ENCODE results near the gene PLPP4. TPM values are rescaled to one million over a fixed set of nuclear protein-coding genes. Genes with fewer than 3 reads are reported as not detected.

PLPP4 gene
- polyA plus RNA-seq, 1 donor from 2014 or later, result 4.4 TPM

DNA sequence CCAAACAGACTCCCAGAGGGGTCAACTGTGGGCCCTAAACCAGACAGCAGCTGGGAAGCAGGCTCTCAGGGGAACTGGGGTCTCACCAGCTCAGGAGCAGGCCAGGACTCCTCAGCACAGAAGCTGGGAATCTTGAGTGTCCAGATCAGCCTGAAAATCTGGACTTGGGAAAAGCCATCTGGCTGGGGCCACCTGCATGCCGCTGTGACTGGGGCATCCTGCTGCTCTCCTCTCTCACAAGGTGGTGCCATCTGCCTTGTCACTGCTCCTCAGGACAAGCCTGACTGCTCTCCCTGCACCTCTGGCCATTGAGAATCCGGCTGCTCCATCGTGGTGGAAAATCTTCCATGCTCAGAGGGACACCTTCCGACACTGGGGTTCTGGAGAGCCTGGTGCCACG is 141.4 kb downstream of the PLPP4 start:
- Histone ChIP-seq H3K9me2 (ENCODE audit: insufficient read depth, low read length) (no peaks in the 10 kb centered on the region), H3K79me2 (replicated peaks; ENCODE audit: insufficient read depth, low read length) (no peaks in the 10 kb centered on the region), H3K4me3 (ENCODE audit: low read length) (no peak overlapping the region), H3K36me3 (ENCODE audit: insufficient read depth, low read length) (no peaks in the 10 kb centered on the region), H3K9ac (ENCODE audit: low read length) (no peak overlapping the region), H3F3A (ENCODE audit: insufficient read depth, low read length, poor library complexity, severe bottlenecking) (no peaks in the 10 kb centered on the region), H4K20me1 (ENCODE audit: insufficient read depth) (no peaks in the 10 kb centered on the region), H3K4me2 (ENCODE audit: low read length) (no peak overlapping the region), H2AFZ (ENCODE audit: low read depth, low read length) (no peak overlapping the region), H3K27ac (ENCODE audit: low read length) (no peak overlapping the region), H3K9me3 (ENCODE audit: low read length) (no peaks in the 10 kb centered on the region), H3K27me3 (ENCODE audit: insufficient read depth, low read depth, low read length) (no peaks in the 10 kb centered on the region)
- TF ChIP-seq TAF1 (IDR thresholded peaks at IDR 0.05; ENCODE audit: low read depth) (no peak), RAD21 (conservative IDR thresholded peaks at IDR 0.05) (no peak), EP300 (conservative IDR thresholded peaks at IDR 0.05; ENCODE audit: poor library complexity, severe bottlenecking) (no peak), SMC3 (conservative IDR thresholded peaks at IDR 0.05; ENCODE audit: poor library complexity) (no peak), EZH2 (IDR thresholded peaks at IDR 0.05; ENCODE audit: borderline replicate concordance, insufficient read depth, low read length, poor library complexity, severe bottlenecking) (no peak)
- TF ChIP-seq, protein P1, sequence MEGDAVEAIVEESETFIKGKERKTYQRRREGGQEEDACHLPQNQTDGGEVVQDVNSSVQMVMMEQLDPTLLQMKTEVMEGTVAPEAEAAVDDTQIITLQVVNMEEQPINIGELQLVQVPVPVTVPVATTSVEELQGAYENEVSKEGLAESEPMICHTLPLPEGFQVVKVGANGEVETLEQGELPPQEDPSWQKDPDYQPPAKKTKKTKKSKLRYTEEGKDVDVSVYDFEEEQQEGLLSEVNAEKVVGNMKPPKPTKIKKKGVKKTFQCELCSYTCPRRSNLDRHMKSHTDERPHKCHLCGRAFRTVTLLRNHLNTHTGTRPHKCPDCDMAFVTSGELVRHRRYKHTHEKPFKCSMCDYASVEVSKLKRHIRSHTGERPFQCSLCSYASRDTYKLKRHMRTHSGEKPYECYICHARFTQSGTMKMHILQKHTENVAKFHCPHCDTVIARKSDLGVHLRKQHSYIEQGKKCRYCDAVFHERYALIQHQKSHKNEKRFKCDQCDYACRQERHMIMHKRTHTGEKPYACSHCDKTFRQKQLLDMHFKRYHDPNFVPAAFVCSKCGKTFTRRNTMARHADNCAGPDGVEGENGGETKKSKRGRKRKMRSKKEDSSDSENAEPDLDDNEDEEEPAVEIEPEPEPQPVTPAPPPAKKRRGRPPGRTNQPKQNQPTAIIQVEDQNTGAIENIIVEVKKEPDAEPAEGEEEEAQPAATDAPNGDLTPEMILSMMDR (IDR thresholded peaks at IDR 0.05; ENCODE audit: poor library complexity, severe bottlenecking), result no peak

- TF ChIP-seq SMC3 (conservative IDR thresholded peaks at IDR 0.05; ENCODE audit: poor library complexity) (no peak), RAD21 (conservative IDR thresholded peaks at IDR 0.05) (no peak), MXI1 (conservative IDR thresholded peaks at IDR 0.05; ENCODE audit: poor library complexity, severe bottlenecking) (no peak), EP300 (conservative IDR thresholded peaks at IDR 0.05; ENCODE audit: poor library complexity, severe bottlenecking) (no peak), POLR2AphosphoS5 (IDR thresholded peaks at IDR 0.05) (no peak), EZH2 (IDR thresholded peaks at IDR 0.05; ENCODE audit: borderline replicate concordance, insufficient read depth, low read length, poor library complexity, severe bottlenecking) (no peak), TAF1 (IDR thresholded peaks at IDR 0.05; ENCODE audit: low read depth) (no peak)
- TF ChIP-seq, protein P2, sequence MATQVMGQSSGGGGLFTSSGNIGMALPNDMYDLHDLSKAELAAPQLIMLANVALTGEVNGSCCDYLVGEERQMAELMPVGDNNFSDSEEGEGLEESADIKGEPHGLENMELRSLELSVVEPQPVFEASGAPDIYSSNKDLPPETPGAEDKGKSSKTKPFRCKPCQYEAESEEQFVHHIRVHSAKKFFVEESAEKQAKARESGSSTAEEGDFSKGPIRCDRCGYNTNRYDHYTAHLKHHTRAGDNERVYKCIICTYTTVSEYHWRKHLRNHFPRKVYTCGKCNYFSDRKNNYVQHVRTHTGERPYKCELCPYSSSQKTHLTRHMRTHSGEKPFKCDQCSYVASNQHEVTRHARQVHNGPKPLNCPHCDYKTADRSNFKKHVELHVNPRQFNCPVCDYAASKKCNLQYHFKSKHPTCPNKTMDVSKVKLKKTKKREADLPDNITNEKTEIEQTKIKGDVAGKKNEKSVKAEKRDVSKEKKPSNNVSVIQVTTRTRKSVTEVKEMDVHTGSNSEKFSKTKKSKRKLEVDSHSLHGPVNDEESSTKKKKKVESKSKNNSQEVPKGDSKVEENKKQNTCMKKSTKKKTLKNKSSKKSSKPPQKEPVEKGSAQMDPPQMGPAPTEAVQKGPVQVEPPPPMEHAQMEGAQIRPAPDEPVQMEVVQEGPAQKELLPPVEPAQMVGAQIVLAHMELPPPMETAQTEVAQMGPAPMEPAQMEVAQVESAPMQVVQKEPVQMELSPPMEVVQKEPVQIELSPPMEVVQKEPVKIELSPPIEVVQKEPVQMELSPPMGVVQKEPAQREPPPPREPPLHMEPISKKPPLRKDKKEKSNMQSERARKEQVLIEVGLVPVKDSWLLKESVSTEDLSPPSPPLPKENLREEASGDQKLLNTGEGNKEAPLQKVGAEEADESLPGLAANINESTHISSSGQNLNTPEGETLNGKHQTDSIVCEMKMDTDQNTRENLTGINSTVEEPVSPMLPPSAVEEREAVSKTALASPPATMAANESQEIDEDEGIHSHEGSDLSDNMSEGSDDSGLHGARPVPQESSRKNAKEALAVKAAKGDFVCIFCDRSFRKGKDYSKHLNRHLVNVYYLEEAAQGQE (IDR thresholded peaks at IDR 0.05; ENCODE audit: borderline replicate concordance), result no peak
- TF ChIP-seq, protein P1 (IDR thresholded peaks at IDR 0.05; ENCODE audit: poor library complexity, severe bottlenecking), result no peak
- Histone ChIP-seq H3K9me3 (ENCODE audit: low read length) (no peaks in the 10 kb centered on the region), H3K4me2 (ENCODE audit: low read length) (no peak overlapping the region), H3F3A (ENCODE audit: insufficient read depth, low read length, poor library complexity, severe bottlenecking) (no peaks in the 10 kb centered on the region), H3K79me2 (replicated peaks; ENCODE audit: insufficient read depth, low read length) (no peaks in the 10 kb centered on the region), H2AFZ (ENCODE audit: low read depth, low read length) (no peak overlapping the region), H3K27ac (ENCODE audit: low read length) (no peak overlapping the region), H3K9ac (ENCODE audit: low read length) (no peak overlapping the region), H4K20me1 (ENCODE audit: insufficient read depth) (no peaks in the 10 kb centered on the region), H3K36me3 (ENCODE audit: insufficient read depth, low read length) (no peaks in the 10 kb centered on the region), H3K9me2 (ENCODE audit: insufficient read depth, low read length) (no peaks in the 10 kb centered on the region), H3K4me3 (ENCODE audit: low read length) (no peak overlapping the region), H3K27me3 (ENCODE audit: insufficient read depth, low read depth, low read length) (no peaks in the 10 kb centered on the region)
Measured at GRCh38 chr10:120599200-120599724, 142.2 kb downstream of the PLPP4 start.

Data from neural cell (in vitro differentiated cells).